Measurements from ENCODE around the gene GPC4.

Gene GPC4

GRCh38 chrX:133405498-133406185 lies 9.6 kb downstream of the GPC4 start:
- DNase-seq, result no peak

- no peak for DNase-seq
Measured at GRCh38 chrX:133403984-133404383, 11.3 kb downstream of the GPC4 start.

- no peak for DNase-seq
Measured at GRCh38 chrX:133402830-133403625, 12.3 kb downstream of the GPC4 start.

GRCh38 chrX:133402042-133402453 lies 13.2 kb downstream of the GPC4 start:
- no peak for DNase-seq

- no peak for DNase-seq
Measured at GRCh38 chrX:133401536-133401935, 13.8 kb downstream of the GPC4 start.

GRCh38 chrX:133399411-133399810 lies 15.9 kb downstream of the GPC4 start:
- no peak for DNase-seq

- DNase-seq, result no peak
Measured at GRCh38 chrX:133394765-133395164, 20.5 kb downstream of the GPC4 start.

- no peak for DNase-seq
Measured at GRCh38 chrX:133392671-133393070, 22.6 kb downstream of the GPC4 start.

- DNase-seq, result no peak
Measured at GRCh38 chrX:133391111-133391510, 24.2 kb downstream of the GPC4 start.

- no peak for DNase-seq
Measured at GRCh38 chrX:133390676-133391075, 24.6 kb downstream of the GPC4 start.

- DNase-seq, result no peak
Measured at GRCh38 chrX:133389975-133390374, 25.3 kb downstream of the GPC4 start.

GRCh38 chrX:133384454-133384853 lies 30.8 kb downstream of the GPC4 start:
- no peak for DNase-seq

GRCh38 chrX:133380711-133381619 lies 34.3 kb downstream of the GPC4 start:
- no peak for DNase-seq

GRCh38 chrX:133376422-133376821 lies 38.9 kb downstream of the GPC4 start:
- no peak for DNase-seq

GRCh38 chrX:133375615-133376340 lies 39.5 kb downstream of the GPC4 start:
- DNase-seq, result no peak

- DNase-seq, result peak; percentile 13
Measured at GRCh38 chrX:133374874-133375387, 40.4 kb downstream of the GPC4 start.

GRCh38 chrX:133373386-133374079 lies 41.8 kb downstream of the GPC4 start:
- DNase-seq, result peak; percentile 10

GRCh38 chrX:133370696-133371275 lies 44.5 kb downstream of the GPC4 start:
- peak; percentile 0 for DNase-seq

GRCh38 chrX:133369065-133369464 lies 46.2 kb downstream of the GPC4 start:
- DNase-seq, result peak; percentile 67

- no peak for DNase-seq
Measured at GRCh38 chrX:133366735-133367134, 48.6 kb downstream of the GPC4 start.

- no peak for DNase-seq
Measured at GRCh38 chrX:133365871-133366611, 49.2 kb downstream of the GPC4 start.

All from MV-4-11 (cell line).